GM12891 (cell line): ENCODE results near the gene DENND1A.

Source experiments
- PAX5 ChIP-seq: IDR thresholded peaks from 2 replicates; pipeline ENCODE4 v1.6.1; 2011; ENCODE audit warnings: low read length, moderate library complexity, mild to moderate bottlenecking; ENCODE audit not compliant: insufficient read depth, severe bottlenecking
- POLR2A ChIP-seq: IDR thresholded peaks from 2 replicates; pipeline ENCODE4 v1.6.1; 2011; ENCODE audit warnings: low read depth, low read length, control low read depth
- POLR2AphosphoS5 ChIP-seq: IDR thresholded peaks from 2 replicates; pipeline ENCODE4 v1.6.1; 2011; ENCODE audit warnings: low read depth, low read length, control low read depth
- POU2F2 ChIP-seq: IDR thresholded peaks from 2 replicates; pipeline ENCODE4 v1.6.1; 2011; ENCODE audit warnings: low read depth, mild to moderate bottlenecking, control low read depth, low read length, moderate library complexity
- SPI1 ChIP-seq: IDR thresholded peaks from 2 replicates; pipeline ENCODE4 v1.6.1; 2011; ENCODE audit warnings: low read depth, low read length, control low read depth
- TAF1 ChIP-seq: IDR thresholded peaks from 2 replicates; pipeline ENCODE4 v1.6.1; 2011; ENCODE audit warnings: low read depth, low read length, control low read depth

DNA sequence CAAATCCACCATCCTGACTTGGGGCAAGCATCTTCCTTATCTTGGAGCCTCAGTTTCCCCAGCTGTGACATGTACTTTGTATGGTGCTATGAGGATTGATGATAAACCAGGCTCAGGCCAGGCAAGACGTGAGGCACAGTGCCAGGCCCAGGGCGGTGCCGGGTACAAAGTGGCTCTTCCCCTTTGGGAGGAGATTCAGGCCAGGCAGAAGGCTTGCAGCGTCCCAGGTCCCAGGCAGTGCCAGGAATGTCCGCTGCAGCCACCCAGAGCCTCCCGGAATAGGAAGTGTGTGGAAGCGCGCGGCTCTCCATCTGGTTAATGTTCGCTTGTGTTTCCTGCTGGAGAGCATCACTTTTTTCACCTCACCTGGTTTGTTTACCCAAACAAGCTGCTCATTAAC lies 12.6 kb upstream of the DENND1A start:
- no peak for TF ChIP-seq POLR2AphosphoS5
- TF ChIP-seq POLR2A: no peak
- TF ChIP-seq TAF1: no peak
- TF ChIP-seq POU2F2: no peak
- no peak for TF ChIP-seq SPI1
- TF ChIP-seq PAX5: no peak
